Gastroesophageal sphincter (tissue), 4 donors: ENCODE results near the gene BSG. TPM values are rescaled to one million over a fixed set of nuclear protein-coding genes. Genes with fewer than 3 reads are reported as not detected.
A peak's percentile ranks its signal among the peaks of the same experiment; 100 is the strongest.

Experiments used
- ATAC-seq: fragments of 150-250 bp; one replicate; pipeline ENCODE4 v1.9.1; 2016; ENCODE audit warnings: mild to moderate bottlenecking, moderate library complexity
- H3K27ac ChIP-seq, 4 donors: fragments of 200-600 bp; sonication (generic) in 3 of 4; 1 replicate in 3 of 4; 2 replicates in 1 of 4; pipeline ENCODE4 v1.5.1; 2016 to 2019
- H3K27me3 ChIP-seq: fragments of 200-600 bp; sonication (generic); one replicate; pipeline ENCODE4 v1.5.1; 2019
- H3K36me3 ChIP-seq, 2 donors: fragments of 200-600 bp; sonication (generic); one replicate each; pipeline ENCODE4 v1.5.1; 2019; ENCODE audit warnings: control low read depth in 1 of 2
- H3K4me1 ChIP-seq, 3 donors: fragments of 200-600 bp; sonication (generic); 1 replicate in 2 of 3; 2 replicates in 1 of 3; pipeline ENCODE4 v1.5.1; 2016 to 2019; ENCODE audit warnings: control low read depth in 2 of 3
- H3K4me3 ChIP-seq, 2 donors: fragments of 200-600 bp; sonication (generic); one replicate each; pipeline ENCODE4 v1.5.1; 2019; ENCODE audit warnings: mild to moderate bottlenecking in 1 of 2, moderate library complexity in 1 of 2
- H3K9me3 ChIP-seq, 3 donors: fragments of 200-600 bp; sonication (generic); one replicate each; pipeline ENCODE4 v1.5.1; 2017 to 2019; ENCODE audit warnings: control low read depth in 2 of 3
- EP300 ChIP-seq: sonication (generic); formaldehyde crosslinking; IDR thresholded peaks from one replicate; pipeline ENCODE4 v1.6.1; 2017; ENCODE audit warnings: antibody characterized with exemption, mild to moderate bottlenecking
- POLR2A ChIP-seq, 2 donors: fragments of 450-650 bp; IDR thresholded peaks; one replicate each; pipeline ENCODE4 v1.6.1; 2017; ENCODE audit warnings: antibody characterized with exemption in 2 of 2, mild to moderate bottlenecking in 2 of 2, moderate library complexity in 1 of 2
- POLR2AphosphoS5 ChIP-seq: sonication (generic); formaldehyde crosslinking; IDR thresholded peaks from one replicate; pipeline ENCODE4 v1.6.1; 2017; ENCODE audit warnings: antibody characterized with exemption
- WGBS, 2 donors: methylation state at CpG; one replicate each; pipeline ENCODE4 v1.1.5; 2018; ENCODE audit warnings: low coverage in 1 of 2; 5-methylcytosine and 5-hydroxymethylcytosine counted together
- total RNA-seq, 4 donors: library from RNA; depleted of rRNA; stranded (reverse); fragments of >200 nt; gene quantifications; one replicate each; pipeline ENCODE4 v1.1.0, GENCODE V29; 2016
- TF ChIP-seq, protein P1 (sequence below), 4 experiments: fragments of 200-600 bp in 2 of 4; fragments of 450-650 bp in 2 of 4; sonication (generic) in 1 of 4; IDR thresholded peaks; one replicate each; pipeline ENCODE4 v1.5.1; 2017 to 2019; ENCODE audit warnings: antibody characterized with exemption in 4 of 4, mild to moderate bottlenecking in 2 of 4, moderate library complexity in 2 of 4

The BSG gene
- total RNA-seq, 4 donors from 2014 or later: 347 to 450 (median 384) TPM

DNA sequence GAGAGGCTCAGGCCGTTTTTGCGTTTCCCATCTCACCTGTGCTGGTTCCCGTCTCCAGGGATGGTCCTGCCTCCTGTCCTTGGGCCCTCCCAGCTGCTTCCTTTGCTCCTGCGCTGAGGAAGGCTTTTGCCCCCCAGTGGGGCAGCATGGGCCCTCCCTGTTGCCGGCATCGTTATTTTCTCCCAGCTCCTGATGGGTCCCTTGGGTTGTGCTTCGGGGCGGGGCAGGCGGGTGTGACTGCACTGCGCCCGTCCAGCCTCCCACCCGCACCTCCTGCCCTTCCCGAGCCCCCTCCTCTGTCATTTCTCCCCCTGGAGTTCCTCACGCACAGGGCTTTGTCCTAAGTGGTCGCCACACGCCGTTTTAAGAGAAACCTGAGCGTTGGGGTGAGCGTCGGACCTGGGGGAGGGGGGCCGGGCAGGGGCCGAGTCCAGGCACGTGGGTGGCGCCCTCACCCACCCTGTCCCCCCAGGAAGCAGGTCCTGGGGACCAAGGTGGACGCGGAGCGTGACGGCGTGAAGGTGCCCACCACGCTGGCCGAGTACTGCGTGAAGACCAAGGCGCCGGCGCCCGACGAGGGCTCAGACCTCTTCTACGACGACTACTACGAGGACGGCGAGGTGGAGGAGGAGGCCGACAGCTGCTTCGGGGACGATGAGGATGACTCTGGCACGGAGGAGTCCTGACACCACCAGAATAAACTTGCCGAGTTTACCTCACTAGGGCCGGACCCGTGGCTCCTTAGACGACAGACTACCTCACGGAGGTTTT lies 31.3 kb upstream of the BSG start:
- ATAC-seq: no peak

DNA sequence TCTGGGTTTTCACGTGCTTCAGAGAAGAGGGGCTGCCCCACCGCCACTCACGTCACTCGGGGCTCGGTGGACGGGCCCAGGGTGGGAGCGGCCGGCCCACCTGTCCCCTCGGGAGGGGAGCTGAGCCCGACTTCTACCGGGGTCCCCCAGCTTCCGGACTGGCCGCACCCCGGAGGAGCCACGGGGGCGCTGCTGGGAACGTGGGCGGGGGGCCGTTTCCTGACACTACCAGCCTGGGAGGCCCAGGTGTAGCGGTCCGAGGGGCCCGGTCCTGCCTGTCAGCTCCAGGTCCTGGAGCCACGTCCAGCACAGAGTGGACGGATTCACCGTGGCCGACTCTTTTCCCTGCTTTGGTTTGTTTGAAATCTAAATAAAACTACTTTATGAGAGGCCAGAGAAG lies 30.7 kb upstream of the BSG start:
- H3K27me3 ChIP-seq: no peaks in the 10 kb centered on the region
- ATAC-seq: no peak
- no peak overlapping the region for H3K27ac ChIP-seq
- no peak overlapping the region for H3K4me3 ChIP-seq
- H3K36me3 ChIP-seq: peaks cover 0 to 57% of the 10 kb centered on the region in 2 donors
- TF ChIP-seq POLR2AphosphoS5 (no peak), POLR2A (IDR thresholded peaks at IDR 0.05) (no peak), EP300 (no peak)
- TF ChIP-seq, protein P1, sequence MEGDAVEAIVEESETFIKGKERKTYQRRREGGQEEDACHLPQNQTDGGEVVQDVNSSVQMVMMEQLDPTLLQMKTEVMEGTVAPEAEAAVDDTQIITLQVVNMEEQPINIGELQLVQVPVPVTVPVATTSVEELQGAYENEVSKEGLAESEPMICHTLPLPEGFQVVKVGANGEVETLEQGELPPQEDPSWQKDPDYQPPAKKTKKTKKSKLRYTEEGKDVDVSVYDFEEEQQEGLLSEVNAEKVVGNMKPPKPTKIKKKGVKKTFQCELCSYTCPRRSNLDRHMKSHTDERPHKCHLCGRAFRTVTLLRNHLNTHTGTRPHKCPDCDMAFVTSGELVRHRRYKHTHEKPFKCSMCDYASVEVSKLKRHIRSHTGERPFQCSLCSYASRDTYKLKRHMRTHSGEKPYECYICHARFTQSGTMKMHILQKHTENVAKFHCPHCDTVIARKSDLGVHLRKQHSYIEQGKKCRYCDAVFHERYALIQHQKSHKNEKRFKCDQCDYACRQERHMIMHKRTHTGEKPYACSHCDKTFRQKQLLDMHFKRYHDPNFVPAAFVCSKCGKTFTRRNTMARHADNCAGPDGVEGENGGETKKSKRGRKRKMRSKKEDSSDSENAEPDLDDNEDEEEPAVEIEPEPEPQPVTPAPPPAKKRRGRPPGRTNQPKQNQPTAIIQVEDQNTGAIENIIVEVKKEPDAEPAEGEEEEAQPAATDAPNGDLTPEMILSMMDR (IDR thresholded peaks at IDR 0.05): no peak
- no peaks in the 10 kb centered on the region for H3K9me3 ChIP-seq
- WGBS, 2 donors: 80% methylated on average over 3 of the region's 26 CpGs; no CpG with 5 or more reads in 1 of the 2 donors
- H3K4me1 ChIP-seq: peaks cover 0 to 12% (median 0%) of the 10 kb centered on the region in 3 donors

More for the DNA sequence above, 31.3 kb upstream of the BSG start:
- no peak overlapping the region for H3K4me3 ChIP-seq
- no peaks in the 10 kb centered on the region for H3K27me3 ChIP-seq
- 88 to 91% methylated on average over 7 to 15 of the region's 51 CpGs for WGBS, 2 donors
- peaks cover 0 to 18% (median 0%) of the 10 kb centered on the region in 3 donors for H3K4me1 ChIP-seq
- peaks cover 3 to 64% of the 10 kb centered on the region in 2 donors for H3K36me3 ChIP-seq
- no peaks in the 10 kb centered on the region for H3K9me3 ChIP-seq
- TF ChIP-seq, protein P1 (IDR thresholded peaks at IDR 0.05): no peak
- TF ChIP-seq EP300 (no peak), POLR2A (IDR thresholded peaks at IDR 0.05) (no peak), POLR2AphosphoS5 (no peak)
- H3K27ac ChIP-seq: no peak overlapping the region

DNA sequence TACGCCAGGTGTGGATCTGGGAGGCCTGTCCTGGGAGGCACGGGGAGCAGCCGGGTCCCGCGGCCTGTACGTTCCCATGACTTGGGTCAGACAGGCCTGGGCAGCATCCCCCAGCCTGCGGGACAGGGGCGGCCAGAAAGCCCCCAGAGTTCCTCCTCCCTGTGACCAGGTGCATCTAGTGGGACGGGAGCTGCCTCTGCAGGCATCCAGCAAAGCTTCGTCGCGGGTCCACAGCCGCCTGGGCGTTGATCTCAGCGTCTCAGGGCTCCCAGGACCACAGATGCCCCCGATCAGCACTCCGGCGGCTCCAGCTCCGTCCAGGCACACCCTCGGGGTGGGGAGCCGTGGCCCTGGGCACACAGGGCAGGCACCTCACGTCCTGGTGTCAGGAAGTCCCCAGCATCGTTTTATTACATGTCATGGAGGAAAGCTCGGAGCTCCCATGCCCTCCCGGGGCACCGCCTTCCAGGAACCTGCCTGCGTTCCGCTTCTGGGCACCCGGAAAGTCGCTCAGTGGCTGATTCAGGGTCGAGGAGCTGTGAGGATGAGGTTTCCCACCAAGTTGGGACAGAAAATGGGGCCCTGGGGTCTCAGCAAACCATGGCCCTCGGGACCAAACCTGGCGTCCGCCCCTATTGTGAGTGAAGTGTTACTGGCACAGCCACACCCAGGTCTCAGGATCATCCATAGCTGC lies 30.1 kb upstream of the BSG start:
- Histone ChIP-seq H3K27me3 (peaks cover 6% of the 10 kb centered on the region), H3K4me3 (no peak overlapping the region), H3K36me3 (peaks cover 0 to 51% of the 10 kb centered on the region in 2 donors), H3K27ac (no peak overlapping the region), H3K4me1 (peaks cover 0 to 11% (median 0%) of the 10 kb centered on the region in 3 donors), H3K9me3 (no peaks in the 10 kb centered on the region)
- peak; percentile 23 for ATAC-seq
- WGBS, 2 donors: 74% methylated on average over 6 of the region's 34 CpGs; no CpG with 5 or more reads in 1 of the 2 donors
- TF ChIP-seq, protein P1 (IDR thresholded peaks at IDR 0.05): no peak
- no peak for TF ChIP-seq POLR2A (IDR thresholded peaks at IDR 0.05)
- no peak for TF ChIP-seq EP300
- no peak for TF ChIP-seq POLR2AphosphoS5

DNA sequence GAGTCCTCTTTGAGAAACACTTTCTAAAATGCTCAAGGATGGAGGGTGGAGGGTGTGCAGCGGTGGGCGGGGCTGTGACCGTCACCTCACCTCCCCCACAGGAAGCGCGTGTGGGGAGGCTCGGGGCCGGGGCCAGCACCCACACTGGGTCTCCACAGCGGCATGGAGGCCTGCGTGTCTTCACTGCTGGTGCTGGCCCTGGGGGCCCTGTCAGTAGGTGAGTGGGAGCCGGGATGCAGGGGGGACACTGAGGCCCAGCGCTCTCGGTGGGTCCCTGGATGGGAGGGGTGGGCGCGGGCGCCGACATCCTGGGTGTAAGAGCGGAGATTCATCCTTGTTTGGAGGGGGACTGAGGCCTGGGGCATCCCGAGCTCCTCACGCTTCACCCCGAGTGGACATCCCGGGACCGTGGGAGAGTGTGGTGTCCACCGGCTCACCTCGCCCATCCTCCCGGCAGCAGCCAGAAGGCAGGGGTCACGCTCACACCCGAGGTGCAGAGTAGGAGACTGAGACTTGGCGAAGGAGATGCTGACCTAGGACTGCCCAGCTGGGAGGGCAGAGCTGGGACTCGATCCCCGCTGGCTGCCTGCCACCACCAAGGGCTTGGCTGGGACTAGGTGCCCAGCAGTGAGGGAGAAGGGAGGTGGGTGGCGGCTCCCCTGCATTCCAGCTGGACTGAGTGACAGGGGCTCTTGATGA lies 28.3 kb upstream of the BSG start, which contains the start of gene GZMM:
Gene GZMM, plus strand, starts transcription at position 144 of the 699 bp plus-strand sequence. Its CDS starts 19 bp downstream, at position 163.
- Histone ChIP-seq H3K9me3 (no peaks in the 10 kb centered on the region), H3K4me1 (peaks cover 0 to 11% (median 0%) of the 10 kb centered on the region in 3 donors), H3K27me3 (peaks cover 22% of the 10 kb centered on the region), H3K27ac (no peak within 1 kb of the TSS), H3K4me3 (no peak within 1 kb of the TSS), H3K36me3 (peaks cover 0 to 36% of the 10 kb centered on the region in 2 donors)
- TF ChIP-seq, protein P1 (IDR thresholded peaks at IDR 0.05): no peak
- TF ChIP-seq POLR2AphosphoS5 (no peak), EP300 (no peak), POLR2A (IDR thresholded peaks at IDR 0.05) (no peak)
- 55% methylated on average over 6 of the region's 31 CpGs; no CpG with 5 or more reads in 1 of the 2 donors for WGBS, 2 donors
- peak; percentile 29 for ATAC-seq
